Measurements from ENCODE around the gene ADAM8.
"Not testable (repeated sequence)": the region's sequence is repeated elsewhere in the genome, so short reads cannot be mapped to it uniquely, and the experiment has no call there.

The ADAM8 gene

DNA sequence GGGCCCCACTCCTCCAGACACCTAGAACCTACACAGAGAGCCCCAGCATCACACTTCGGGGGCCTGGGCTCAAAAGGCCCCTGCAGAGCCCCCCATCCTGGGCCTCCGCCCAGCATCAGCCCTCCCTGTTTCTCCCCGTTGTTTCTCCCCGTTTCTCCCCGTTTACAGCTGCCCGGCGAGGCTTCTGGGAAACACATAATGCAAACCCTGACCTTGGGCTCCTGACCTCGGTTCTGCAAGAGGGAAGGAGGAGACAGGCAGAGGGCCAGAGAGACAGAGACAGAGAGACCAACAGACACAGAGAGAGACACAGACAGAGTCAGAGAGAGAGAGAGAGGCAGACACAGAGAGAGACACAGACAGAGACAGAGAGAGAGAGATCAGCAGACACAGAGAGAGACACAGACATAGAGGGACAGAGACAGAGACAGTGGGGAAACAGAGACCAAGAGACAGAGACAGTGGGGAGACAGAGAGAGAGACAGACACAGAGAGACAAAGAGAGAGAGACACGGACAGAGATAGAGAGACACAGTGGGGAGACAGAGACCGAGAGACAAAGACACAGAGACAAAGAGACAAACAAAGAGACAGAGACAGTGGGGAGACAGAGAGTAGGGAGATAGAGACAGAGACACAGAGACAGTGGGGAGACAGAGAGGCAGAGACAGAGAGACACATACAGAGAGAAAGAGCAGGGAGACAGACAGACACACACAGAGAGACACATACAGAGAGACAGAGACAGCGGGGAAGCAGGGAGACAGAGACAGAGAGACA, 26.5 kb downstream of the ADAM8 start:
- DNase-seq (ENCODE audit: low read depth in 3 of 3) = no peak

DNA sequence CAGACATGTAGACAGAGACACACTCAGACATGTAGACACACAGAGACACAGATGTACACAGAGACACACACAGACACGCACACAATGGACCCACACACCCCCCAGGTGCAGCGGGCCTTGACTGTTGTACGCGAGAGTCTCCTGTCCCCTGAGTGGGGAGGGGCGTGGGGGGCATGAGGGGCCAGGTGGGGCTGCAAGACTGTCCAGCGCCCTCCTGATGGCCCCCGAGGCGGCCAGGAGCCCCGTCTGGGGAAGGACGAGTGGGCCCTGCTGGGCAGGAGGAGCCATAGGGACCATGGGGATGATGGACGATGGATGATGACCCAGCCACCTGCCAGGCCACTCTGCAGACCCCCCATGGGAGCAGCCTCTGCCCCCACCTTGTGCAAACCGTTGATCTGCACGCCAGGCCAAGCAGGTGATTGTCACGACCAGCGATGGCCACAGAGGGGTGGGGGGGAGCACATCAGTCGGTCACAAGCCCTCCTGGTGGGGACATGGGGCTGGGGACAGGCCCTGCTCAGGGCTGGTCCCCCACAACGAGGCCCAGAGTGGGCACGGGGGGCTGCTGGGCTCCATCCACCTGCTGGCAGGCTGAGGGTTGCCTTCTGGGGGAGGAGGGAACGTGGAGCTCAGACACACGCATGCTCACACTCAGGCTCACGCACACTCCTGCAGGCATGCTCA, 27.4 kb downstream of the ADAM8 start:
- no peak for DNase-seq (ENCODE audit: low read depth in 3 of 3)

DNA sequence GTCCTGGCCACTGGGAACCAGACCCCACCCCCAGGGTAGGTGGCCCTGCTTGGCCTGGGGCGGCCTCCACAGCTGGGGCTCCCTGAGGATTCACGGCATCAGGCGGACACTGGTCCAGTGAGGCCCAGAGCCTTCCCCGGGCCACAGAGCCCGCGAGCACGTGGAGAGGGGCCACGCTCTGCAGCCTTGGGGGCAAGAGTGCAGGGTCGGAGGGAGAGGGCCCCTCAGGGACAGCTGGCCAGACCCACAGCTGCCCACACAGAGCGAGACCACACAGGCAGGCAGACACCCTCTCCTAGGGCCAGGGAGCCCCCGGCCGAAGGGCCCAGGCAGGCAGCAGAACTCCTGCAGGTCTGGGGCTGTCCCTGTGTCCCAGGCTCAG, 28.3 kb downstream of the ADAM8 start:
- no peak for DNase-seq (ENCODE audit: low read depth in 3 of 3)

DNA sequence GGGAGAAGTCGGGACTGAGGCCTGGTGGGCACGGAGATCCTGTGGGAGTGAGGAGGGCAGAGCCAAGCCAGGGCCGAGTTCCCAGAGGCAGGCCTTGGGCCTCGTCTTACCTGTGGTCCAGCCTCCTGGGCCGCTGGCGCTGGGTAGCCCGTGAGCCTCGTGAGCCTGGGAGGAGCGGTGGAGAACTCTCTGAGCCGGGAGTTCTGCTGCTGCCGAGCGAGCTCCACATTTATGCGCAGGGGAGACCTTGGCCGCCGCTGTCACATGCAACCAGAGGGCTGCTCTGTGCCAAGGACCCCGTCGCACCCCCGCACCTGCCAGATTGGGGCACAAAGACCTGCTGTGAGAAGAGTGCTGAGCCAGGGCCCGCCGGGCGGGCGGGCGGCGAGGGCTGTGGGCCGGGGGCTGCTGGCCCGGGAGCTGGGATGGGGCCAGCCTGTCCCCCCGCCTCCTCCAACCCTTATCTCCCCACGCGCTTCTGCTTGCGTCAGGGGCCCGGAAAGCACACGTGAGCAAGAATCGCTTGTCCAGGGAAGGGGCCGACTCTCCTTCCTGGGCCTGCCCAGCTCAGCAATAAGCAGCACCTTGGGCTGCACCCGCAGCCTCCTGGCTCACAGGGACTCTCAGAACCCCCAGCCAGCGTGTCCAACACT, 28.9 kb downstream of the ADAM8 start:
- no peak for DNase-seq (ENCODE audit: low read depth in 3 of 3)

DNA sequence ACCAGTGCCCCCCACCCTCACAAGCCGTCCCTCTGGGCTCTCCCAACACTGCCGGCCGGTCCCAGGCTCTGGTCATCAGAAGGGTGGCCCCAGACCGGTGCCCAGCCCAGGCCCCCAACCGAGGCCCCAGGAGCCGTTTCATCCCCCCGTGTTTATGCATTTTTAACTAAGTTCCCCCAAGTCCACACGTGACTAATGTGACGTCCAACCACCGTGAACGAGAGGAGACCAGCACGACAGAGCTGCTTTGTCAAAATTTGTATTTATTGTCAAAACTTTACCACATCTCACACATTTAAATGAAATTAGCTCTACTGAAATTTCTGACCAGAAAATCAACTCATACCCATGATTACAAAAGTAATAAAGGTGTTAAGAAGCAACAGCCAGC, 30.4 kb downstream of the ADAM8 start:
- DNase-seq (ENCODE audit: low read depth in 3 of 3) = no peak

DNA sequence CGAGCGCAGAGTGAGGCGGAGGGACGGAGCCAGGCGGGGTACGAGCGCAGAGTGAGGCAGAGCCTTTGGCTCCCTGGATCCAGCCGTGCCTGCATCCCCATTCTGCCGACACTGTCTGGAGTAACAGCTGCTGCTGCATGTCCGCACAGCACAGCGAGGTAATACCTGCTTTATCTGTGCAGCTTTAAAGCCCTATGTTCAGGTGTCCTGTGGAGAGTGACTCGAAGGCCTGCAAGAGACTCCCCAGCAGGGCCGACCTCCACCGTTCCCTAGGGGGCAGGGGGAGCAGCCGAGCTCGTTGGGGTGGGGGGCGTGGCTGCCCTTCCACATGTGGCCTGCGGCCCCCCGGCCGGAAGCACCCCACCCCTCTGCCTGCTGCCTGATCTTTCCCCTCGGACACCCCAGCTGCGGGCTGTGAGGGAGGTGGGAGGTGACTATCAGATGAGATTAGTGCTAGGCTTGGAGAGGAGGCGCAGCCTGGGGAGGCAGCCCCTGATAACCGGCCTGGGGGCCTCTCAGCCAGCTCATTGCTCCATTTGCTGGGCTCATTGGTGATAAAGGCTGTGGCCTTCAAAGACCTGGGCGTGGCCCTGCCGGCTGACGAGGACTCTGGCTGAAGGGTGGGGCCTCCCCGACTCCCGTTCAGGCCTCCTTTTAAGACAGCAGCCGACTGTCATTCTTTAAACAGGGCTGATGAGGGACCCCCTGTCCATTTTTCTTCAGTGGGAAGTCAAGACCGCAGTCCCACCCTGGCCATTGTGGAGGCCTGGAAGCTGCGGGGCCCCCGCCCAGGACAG, 31.0 kb downstream of the ADAM8 start:
- no peak for DNase-seq (ENCODE audit: low read depth in 3 of 3)

DNA sequence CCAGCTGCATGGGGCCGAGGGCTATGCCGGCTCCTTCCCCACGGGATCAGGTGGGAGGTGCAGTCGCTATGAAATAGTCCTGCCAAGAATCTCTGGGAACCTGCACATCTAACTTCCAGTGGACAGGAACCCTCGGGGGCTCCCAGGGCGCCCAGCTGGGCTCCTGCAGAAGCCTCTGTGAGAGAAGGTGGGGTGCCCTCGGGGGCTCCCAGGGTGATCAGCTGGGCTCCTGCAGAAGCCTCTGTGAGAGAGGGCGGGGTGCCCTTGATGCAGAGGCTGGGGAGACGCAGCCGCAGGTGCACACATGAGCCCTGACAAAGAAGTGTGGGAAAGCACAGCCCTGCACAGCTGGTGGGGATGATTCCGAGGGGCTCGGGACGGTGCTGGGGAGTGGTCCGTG, 33.1 kb downstream of the ADAM8 start:
- DNase-seq (ENCODE audit: low read depth in 3 of 3) = no peak

DNA sequence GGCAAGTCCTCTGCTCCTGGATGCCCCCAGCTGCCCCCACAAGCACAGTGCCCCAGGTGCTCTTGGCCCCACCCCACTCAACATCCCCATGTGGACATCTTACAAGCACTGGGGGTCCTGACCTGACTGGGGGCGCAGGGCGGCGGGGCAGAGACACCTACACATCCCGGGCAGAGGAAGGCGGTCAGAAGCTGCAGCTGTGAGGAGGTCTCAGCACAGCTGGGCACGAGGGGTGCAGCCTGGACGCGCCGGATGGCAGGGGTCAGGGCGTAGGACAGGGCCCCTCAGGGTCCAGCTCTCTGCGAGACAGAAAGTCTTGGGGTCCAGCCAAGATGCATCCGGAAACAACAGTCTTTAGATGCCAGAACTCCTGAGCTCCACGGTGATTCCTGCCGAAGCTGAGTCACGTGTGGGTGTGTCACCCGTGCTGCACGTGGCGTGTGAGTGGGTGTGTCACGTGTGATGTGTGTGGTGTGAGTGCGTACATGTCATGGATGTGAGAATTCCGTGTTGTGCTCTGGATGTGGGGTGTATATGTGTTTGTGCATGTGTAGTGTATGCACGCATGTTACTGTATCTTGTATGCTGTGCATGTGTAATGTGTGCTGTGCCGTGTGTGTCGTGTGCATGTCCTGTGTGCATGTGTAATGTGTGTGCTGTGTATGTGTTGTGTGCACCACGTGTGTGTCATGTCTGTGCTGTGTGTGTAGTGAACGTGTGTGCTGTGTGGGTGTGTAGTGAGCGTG, 33.9 kb downstream of the ADAM8 start:
- DNase-seq (ENCODE audit: low read depth in 3 of 3) = no peak

DNA sequence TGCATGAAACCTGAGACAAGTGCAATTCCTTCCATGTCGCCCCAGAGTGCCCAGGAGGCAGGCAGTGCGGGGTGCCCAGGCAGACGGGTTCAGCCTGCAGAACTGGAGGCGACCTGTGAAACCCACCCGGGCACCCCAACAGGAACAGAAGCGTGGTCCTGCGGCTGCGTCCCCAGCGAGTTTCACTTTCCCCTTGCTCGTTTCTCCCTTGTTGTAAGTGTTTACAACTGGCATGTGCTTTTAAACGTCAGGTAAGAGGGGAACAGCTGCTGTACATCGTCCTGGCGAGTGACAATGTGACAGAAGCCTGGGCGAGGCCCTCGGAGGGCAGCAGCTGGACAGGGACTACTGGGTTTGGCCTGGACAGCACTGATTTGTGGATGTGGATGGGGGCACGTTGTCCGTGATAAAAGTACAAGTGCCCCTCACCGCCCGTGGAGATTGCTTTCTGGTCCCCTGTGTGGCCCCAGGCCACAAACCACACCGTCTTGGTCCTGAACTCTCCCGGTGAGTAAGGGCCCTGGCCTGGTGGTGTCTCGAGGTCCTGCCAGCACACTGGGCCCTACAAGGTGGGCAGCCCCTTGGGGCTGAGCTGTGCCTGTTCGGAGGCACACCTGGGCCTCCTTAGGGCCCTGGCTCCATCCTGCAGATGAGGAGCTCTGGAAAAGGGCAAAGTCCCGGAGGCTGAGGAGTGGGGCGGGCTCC, 35.0 kb downstream of the ADAM8 start:
- DNase-seq (ENCODE audit: low read depth in 3 of 3) = no peak

DNA sequence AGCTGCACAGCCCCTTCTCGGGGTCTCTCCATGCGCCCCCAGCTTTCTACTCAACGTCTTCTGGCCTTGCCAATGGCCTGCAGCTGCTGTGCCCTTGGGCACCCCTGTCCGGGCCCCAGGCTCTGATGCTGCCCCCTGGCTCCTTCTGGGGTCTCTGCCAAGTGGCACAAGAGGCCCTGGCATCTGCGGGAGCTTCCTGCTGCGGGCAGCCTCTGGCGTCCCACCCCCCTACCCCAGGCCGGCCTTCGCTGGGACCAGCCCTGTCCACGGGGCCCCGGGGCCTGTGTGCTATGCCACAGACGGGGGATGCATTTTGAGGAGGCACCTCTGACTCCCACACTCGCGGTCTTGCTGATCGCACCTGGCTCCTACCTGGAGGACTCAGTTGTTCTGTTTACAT, 36.7 kb downstream of the ADAM8 start:
- DNase-seq (ENCODE audit: low read depth in 3 of 3) = no peak

DNA sequence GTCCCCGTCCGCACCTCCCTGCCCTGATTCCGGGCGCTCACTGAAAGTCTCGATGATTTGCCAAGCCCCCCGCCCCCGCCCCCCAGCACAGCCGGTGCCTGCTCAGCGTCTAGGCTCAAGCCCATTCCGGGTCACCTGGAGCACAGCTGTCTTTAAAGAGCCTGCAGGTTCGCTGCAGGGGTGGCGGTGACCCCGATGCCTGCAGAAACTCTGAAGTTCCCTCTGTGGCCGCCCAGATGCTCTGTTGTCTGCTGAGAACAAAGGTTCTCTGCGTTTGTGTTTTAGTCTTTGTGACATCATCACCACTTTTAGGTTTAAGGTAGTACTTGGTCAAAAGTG, 38.2 kb downstream of the ADAM8 start:
- no peak for DNase-seq (ENCODE audit: low read depth in 3 of 3)

DNA sequence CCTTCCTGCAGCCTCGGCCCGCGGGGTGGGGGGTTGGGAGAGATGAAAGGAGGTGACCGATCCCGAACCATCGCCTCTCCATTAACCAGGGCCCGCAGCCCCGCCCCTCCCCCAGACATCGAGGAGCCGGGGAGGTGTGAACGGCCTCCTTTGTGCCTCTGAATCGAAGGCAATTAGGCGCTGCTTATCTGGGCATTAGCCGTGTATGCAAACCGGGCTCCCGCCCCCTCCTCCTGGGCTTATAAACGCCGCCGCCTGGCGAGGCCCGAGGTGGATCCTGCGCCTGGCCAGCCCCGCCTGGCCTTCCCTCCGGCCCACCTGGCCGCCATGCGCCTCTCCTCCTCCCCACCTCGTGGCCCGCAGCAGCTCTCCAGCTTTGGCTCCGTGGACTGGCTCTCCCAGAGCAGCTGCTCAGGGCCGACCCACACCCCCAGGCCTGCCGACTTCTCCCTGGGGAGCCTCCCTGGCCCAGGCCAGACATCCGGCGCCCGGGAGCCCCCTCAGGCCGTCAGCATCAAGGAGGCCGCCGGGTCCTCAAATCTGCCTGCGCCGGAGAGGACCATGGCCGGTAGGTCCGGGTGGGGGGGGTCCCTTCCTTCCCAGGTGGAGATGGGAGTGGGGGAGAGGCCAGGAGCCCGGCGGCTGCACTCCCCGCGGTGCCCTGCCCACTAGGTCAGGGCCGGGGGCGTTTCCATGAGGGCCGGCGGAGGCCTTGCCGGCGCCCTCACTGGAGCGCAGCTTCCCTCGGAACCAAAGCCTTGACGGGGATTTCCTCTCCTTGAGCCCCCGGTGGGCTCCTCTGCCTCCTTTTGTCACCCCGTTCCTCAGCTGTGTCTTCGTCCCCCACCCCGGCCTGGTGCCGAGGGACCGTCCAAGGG, 38.8 kb downstream of the ADAM8 start, which contains the start of gene VENTX:
TSS of gene VENTX (plus strand) at position 268 of the 878 bp plus-strand sequence. CDS start at position 328, 60 bp downstream.
- no peak for DNase-seq (ENCODE audit: low read depth in 3 of 3)

DNA sequence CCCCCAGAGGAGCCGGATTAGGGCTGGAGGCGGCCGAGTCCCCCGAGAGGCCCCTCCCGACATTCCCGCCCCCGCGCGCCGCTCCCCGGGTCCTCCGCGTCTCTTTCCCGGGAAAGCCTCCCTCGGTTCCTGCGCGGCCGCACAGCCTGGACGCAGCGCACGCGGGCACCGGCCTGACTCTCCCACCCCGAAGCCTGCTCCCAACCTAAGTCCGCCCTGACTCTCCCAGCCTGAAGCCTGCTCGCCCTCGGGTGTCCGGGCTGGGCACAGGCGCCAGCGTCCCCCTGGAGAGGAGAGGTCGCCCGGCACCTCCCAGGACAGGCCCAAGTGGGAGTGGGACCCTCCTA, 39.5 kb downstream of the ADAM8 start:
- no peak for DNase-seq (ENCODE audit: low read depth in 3 of 3)

DNA sequence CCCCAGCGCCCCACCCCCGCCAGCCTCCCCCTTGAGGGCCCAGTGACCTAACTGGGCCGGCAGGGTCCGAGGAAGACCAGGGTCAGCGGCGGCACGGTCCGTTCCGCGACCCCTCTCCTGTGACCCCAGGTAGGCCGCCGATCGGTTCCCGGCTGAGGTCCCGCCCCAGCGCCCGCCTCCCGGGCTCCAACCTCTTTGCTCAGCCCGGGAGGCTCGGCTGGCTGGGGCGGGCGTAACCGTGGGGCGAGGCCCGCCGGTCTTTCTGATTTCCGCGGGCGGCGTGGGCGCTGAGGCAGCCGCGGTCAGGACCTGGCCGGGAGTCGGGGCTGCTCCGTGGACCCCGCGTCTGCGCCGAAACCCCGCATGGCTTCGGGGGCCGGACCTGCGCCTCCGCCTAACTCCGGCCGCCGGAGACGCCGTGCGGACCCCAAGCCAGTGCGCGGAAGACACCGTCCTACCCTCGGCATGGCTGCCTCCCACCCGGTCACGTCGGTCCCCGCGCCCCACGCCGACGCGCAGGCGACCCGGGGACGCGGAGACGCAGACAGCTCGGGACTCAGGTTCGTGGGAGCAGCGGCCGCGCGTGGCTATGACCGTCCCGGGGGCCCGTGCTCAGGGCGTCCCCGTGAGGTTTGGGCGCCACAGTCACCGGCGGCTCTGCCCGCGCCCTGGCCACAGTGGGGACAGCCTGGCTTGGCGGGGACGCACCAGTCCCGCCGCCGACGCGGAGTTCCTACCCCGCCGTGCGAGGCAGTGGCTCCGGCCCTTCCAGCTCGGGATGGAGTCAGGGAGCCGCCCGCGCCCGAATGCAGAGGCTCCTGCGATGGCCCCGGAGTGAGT, 40.0 kb downstream of the ADAM8 start:
- DNase-seq (ENCODE audit: low read depth in 3 of 3) = no peak

DNA sequence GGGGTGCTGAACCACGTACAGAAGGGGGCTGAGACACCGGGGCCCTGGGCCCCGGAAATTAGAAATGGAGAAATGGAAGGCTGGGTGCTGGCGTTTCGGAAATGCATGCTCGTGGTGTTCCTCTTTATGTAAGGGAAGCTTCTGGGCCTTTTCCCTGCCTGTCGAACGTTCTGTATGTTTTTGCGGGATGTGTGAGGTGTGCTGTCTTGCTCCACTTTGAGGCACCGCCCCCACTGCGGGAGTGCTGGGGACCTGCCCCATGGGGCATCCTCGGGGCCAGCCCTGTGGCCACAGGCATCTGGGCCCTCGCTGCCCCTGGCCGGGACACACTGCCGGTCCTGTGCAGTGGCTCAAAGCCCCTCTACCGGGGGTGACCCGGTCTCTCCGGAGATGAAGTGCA, 40.7 kb downstream of the ADAM8 start:
- no peak for DNase-seq (ENCODE audit: low read depth in 3 of 3)

DNA sequence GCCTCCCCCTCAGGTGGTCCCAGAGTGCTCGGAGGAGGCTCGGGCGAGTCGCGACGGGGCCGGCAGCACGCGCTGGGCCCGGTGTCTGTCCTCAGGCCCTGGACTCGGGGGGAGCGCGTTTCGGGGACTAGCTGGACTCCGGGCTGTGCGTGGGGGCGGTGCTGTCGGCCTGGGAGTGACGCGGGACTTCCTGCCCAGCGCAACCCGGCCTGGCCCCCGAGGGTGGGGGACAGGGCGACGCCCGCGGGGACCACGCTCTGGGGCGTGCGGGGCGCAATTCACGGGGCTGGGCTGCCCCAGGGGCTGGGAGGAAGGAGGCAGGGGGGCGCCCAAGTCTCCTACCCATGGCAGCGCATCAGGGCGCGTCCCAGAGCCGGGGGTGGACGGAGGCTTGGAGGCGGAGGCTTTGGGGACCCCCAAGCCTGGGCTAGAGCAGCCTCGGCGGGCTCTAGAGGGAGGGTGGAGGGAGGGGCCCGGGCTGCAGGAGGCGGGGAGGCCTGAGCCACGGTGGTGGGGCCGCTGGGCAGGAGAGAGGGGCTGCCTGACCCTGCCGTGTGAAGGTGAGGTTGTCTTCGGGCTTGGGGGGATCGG, 41.3 kb downstream of the ADAM8 start:
- DNase-seq (ENCODE audit: low read depth in 3 of 3) = no peak

DNA sequence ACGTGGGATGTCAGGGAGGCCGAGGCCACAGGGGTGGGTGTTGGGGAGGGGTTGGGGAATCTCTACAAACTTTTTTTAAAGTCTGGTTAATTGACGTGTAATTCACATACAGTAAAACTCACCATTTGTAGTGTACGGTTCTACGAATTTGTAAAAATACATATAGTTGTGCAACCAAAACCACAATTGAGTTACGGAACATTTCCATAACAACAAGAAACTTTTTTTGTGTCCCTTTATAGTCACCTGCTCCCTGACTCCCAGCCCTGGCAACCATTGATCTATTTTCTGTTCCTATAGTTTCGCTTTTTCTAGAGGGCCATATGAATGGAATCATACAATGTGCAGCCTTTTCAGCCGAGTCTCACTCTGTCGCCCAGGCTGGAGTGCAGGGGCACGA, 41.9 kb downstream of the ADAM8 start:
- DNase-seq (ENCODE audit: low read depth in 3 of 3) = not testable (repeated sequence)

DNA sequence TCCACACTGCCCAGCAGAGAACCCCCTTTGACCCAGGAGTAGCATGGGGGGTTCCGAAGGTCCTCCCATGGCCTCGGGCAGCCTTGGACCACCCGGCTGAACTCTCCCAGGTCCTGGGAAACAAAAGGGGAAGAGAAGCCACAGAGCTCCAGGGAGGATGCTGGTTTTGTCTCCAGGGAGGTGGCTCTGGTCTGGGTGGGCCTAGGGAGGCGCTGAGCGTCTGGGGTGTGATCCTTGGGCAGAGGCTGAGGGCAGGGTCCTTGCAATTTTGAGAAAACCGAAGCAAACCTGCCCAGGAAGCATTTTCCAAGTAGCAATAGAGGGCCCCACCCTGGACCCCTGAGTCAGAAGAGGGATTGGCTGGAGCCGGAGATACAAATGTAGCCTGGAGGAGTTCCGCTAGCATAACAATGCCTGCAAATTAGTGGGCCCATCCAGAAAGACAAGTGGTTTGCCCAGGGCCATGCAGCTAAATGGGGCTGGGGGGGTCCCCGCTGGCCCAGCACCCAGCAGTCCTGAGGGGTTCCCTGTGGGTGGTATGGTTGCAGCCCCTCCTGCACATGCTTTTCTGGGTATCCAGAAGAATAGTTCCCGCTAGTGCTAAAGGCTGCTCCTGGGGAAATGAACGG, 44.6 kb downstream of the ADAM8 start:
- no peak for DNase-seq (ENCODE audit: low read depth in 3 of 3)
